IPS-20b (cell line): ENCODE data around the gene CC2D1B.

Experiments
- H3K27ac ChIP-seq: one replicate; pipeline ENCODE4 v1.5.1; 2013; ENCODE audit warnings: low read length
- H3K27me3 ChIP-seq: 2 replicates; pipeline ENCODE4 v1.6.1; 2013; ENCODE audit warnings: mild to moderate bottlenecking, low read length, inconsistent platforms; ENCODE audit not compliant: insufficient read depth
- H3K36me3 ChIP-seq: 2 replicates; pipeline ENCODE4 v1.6.1; 2013; ENCODE audit warnings: low read depth, mild to moderate bottlenecking, inconsistent platforms, low read length, moderate library complexity; ENCODE audit not compliant: insufficient read depth
- H3K4me1 ChIP-seq: 2 replicates; pipeline ENCODE4 v1.6.1; 2013; ENCODE audit warnings: mild to moderate bottlenecking, control low read depth, inconsistent platforms, low read length, moderate library complexity; ENCODE audit not compliant: insufficient read depth
- H3K4me3 ChIP-seq: 2 replicates; pipeline ENCODE4 v1.5.1; 2013; ENCODE audit warnings: mild to moderate bottlenecking, low read length, inconsistent platforms
- H3K9ac ChIP-seq: 2 replicates; pipeline ENCODE4 v1.6.1; 2013; ENCODE audit warnings: low read depth, mild to moderate bottlenecking, inconsistent platforms, low read length, moderate library complexity
- H3K9me3 ChIP-seq: 2 replicates; pipeline ENCODE4 v1.6.1; 2013; ENCODE audit warnings: mild to moderate bottlenecking, low read depth, low read length, inconsistent platforms; ENCODE audit not compliant: insufficient read depth

CC2D1B gene

DNA sequence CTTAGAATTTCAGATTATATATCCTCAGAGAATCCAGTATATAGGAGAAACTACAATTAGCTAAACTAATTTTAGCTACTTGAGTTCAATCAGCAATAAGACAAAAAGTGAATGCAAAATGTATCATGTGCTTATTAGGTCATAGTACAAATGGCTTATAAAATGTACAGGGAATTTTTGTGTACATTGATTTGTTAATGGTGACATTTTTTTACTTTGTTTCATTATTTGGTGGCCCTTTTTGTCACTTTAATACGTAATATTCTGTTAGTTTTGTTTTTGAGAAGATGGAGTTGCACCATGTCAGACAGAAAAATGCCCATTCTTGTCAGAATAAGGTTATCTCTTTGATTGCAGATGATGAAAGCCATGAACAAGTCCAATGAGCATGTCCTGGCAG lies 33.6 kb downstream of the CC2D1B start:
- H3K36me3 ChIP-seq, result peaks cover 4% of the 10 kb centered on the region; the same call in 1 of the 2 replicates
- no peak overlapping the region for H3K4me3 ChIP-seq
- H3K9ac ChIP-seq, result no peak overlapping the region
- H3K27ac ChIP-seq, result no peak overlapping the region
- no peaks in the 10 kb centered on the region for H3K9me3 ChIP-seq
- no peaks in the 10 kb centered on the region for H3K27me3 ChIP-seq
- no peaks in the 10 kb centered on the region for H3K4me1 ChIP-seq

DNA sequence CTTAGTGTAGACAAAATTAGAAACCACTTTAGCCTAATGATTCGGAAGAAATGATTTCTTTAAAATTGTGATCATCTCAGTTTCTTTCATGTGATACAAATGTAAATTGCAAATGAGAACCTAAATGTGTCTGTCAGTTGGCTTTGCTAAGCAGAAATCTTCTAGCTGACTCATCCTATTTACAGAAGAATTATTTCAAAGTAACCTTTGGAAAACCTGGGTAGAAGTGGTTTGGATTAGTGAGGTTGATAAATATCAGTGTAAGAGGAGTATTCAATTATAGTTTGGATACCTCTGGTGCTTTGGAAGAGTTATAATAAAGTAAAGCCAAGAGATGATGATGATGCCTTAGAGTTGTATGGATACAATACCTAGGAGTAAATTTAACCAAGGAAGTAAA lies 37.4 kb downstream of the CC2D1B start:
- Histone ChIP-seq H3K36me3 (no peaks in the 10 kb centered on the region), H3K4me3 (no peak overlapping the region), H3K27ac (no peak overlapping the region), H3K4me1 (peaks cover 6% of the 10 kb centered on the region), H3K9me3 (no peaks in the 10 kb centered on the region), H3K27me3 (no peaks in the 10 kb centered on the region), H3K9ac (no peak overlapping the region)

DNA sequence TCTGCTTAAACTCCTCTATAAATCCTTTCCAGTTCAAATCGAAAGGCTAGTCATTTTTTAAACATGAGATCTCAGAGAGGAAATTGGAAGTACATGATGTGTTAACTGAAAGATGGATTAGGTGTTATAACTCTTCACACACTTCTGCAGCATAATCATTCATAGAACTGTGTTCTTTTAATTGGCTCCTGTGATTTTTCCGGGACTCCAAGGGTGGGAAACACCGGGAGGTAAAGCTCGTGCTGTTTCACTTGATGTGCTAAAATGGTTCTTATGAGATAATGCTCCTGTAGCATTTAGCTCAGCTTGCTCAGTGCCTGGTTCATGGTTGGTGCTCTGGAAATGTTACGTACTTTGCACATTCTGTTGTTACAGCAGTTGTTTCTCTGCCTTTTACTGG lies 40.2 kb downstream of the CC2D1B start:
- H3K9ac ChIP-seq, result no peak overlapping the region
- no peak overlapping the region for H3K4me3 ChIP-seq
- H3K9me3 ChIP-seq, result no peaks in the 10 kb centered on the region
- H3K4me1 ChIP-seq, result peaks cover 6% of the 10 kb centered on the region
- no peaks in the 10 kb centered on the region for H3K36me3 ChIP-seq
- H3K27ac ChIP-seq, result no peak overlapping the region
- no peaks in the 10 kb centered on the region for H3K27me3 ChIP-seq

DNA sequence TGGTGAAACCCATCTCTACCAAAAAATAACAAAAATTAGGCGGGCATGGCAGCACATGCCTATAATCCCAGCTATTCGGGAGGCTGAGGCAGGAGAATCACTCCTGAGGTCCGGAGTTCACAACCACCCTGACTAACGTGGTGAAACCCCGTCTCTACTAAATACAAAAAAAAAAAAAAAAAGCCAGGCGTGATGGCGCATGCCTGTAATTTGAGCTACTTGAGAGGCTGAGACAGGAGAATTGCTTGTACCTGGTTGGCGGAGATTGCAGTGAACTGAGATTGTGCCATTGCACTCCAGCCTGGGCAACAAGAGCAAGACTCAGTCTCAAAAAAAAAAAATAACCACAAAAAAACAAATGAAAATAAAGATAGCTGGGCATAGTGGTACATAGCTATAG lies 42.3 kb downstream of the CC2D1B start:
- Histone ChIP-seq H3K27ac (no peak overlapping the region), H3K4me3 (no peak overlapping the region), H3K27me3 (no peaks in the 10 kb centered on the region), H3K36me3 (no peaks in the 10 kb centered on the region), H3K9ac (no peak overlapping the region), H3K4me1 (peaks cover 6% of the 10 kb centered on the region), H3K9me3 (no peaks in the 10 kb centered on the region)

DNA sequence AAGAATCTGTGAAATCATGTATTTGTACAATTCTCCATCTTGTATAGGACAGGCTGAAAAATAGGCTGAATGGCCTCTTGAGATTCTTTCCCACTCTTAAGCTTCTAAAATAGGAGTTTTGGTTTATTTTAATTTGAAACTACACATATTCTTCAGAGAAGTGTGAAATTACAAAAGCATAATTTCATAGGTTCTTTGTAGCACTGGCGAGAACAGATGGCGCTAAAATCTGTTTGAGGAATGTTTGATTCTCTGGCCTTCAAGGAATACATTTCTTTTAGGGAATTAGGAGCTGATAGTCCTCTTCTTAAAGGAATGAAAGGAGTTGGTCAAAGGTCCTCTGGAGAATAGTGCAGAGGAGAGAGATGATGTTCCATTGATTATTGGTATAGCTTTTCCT lies 44.9 kb downstream of the CC2D1B start:
- H3K4me3 ChIP-seq, result no peak overlapping the region
- H3K36me3 ChIP-seq, result no peaks in the 10 kb centered on the region
- H3K4me1 ChIP-seq, result peaks cover 6% of the 10 kb centered on the region
- H3K27me3 ChIP-seq, result no peaks in the 10 kb centered on the region
- H3K27ac ChIP-seq, result no peak overlapping the region
- no peaks in the 10 kb centered on the region for H3K9me3 ChIP-seq
- H3K9ac ChIP-seq, result no peak overlapping the region

DNA sequence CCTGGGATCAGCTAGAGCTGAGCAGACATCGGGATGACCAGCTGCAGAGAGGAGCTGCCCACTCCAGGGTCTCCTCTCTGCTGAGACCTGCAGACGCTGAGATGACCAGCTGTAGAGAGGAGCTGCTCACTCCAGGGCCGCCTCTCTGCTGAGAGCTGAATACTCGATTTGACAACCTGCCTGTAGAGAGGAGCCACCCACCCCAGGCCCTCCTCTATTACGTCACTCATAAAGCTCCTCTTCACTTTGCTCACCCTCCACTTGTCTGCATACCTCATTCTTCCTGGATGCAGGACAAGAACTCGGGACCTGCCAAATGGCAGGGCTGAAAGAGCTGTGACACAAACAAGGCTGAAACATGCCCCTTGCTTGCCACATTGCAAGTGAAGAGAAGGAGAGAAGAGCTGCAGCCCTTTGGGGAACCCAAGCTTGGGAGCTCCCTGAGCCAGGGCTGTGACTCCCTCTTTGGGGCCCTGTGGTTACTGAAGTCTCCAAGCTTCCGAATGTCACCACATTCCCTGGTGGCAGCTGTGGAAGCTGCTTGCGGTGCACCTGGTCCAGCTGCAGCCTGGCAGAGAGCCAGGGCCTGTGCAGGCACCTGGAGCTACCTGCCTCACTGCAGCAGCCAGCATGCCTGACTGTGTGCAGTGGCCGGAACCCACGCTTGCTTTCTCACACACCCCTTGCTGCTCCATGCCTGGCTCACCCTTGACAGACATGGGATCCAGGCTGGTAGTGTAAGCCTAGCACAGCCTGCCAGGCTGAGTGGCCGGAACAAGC lies 59.6 kb downstream of the CC2D1B start:
- H3K9me3 ChIP-seq, result no peaks in the 10 kb centered on the region
- H3K4me3 ChIP-seq, result no peak overlapping the region
- no peaks in the 10 kb centered on the region for H3K27me3 ChIP-seq
- no peaks in the 10 kb centered on the region for H3K36me3 ChIP-seq
- H3K4me1 ChIP-seq, result no peaks in the 10 kb centered on the region
- H3K9ac ChIP-seq, result no peak overlapping the region
- H3K27ac ChIP-seq, result no peak overlapping the region

DNA sequence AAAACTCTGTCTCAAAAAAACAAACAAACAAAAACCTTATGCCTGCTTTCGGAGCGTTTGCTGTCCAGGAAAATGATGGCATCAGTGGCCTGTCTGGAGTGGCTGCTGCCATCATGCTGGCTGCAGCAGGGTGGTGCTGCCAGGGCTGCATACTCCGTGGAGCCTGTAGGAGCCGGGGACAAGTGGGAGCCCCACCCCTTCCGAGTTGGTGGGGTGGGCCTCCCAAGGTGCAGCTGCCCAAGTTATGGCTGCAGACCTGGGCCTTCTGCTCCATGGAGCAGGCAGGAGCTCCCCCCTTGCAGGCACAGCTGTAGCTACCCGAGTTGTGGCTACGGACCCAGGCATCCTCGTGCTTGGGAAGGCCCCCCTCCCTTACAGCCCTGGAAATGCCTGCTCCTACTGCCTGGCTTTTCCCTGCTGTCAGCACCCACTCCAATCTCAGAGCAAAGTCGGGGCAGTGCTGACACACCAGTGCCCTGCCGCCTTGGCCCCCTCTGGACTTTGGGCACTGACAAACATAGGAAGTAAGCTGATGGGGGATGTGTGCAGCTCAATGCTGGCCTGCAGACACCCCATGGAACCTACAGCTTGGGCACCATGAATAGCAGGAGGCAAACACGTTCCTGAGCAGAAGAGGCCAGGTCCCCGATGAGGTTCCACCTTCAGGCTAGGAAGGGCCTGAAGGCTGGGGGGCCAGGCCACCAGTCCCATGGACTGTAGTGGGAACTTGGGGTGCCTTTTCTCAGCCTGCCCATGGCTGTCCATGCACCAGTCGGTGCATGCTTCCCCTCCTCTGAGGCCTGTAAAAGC lies 60.4 kb downstream of the CC2D1B start:
- H3K4me1 ChIP-seq, result no peaks in the 10 kb centered on the region
- no peaks in the 10 kb centered on the region for H3K36me3 ChIP-seq
- no peak overlapping the region for H3K27ac ChIP-seq
- no peak overlapping the region for H3K9ac ChIP-seq
- no peaks in the 10 kb centered on the region for H3K27me3 ChIP-seq
- no peak overlapping the region for H3K4me3 ChIP-seq
- H3K9me3 ChIP-seq, result no peaks in the 10 kb centered on the region
